Mesodermal cell (in vitro differentiated cells): ENCODE data around the gene AFM.
"Not testable (repeated sequence)": the region's sequence is repeated elsewhere in the genome, so short reads cannot be mapped to it uniquely, and the experiment has no call there.

Experiments
- H3K27ac ChIP-seq: 2 replicates; pipeline ENCODE4 v1.7.0; 2013; ENCODE audit warnings: mild to moderate bottlenecking, low read depth, low read length, moderate library complexity; ENCODE audit not compliant: severe bottlenecking
- H3K36me3 ChIP-seq: 2 replicates; pipeline ENCODE4 v1.7.1; 2013; ENCODE audit warnings: mild to moderate bottlenecking, low read length, moderate library complexity; ENCODE audit not compliant: control insufficient read depth, insufficient read depth
- H3K4me1 ChIP-seq: one replicate; pipeline ENCODE4 v1.7.1; 2013; ENCODE audit warnings: mild to moderate bottlenecking, low read length; ENCODE audit not compliant: insufficient read depth, control insufficient read depth, poor library complexity, severe bottlenecking
- H3K4me3 ChIP-seq: 2 replicates; pipeline ENCODE4 v1.7.0; 2013; ENCODE audit warnings: low read length, control low read depth, mild to moderate bottlenecking; ENCODE audit not compliant: insufficient read depth, poor library complexity, severe bottlenecking; ENCODE audit errors: extremely low read depth
- H3K9me3 ChIP-seq: 2 replicates; pipeline ENCODE4 v1.7.1; 2013; ENCODE audit warnings: mild to moderate bottlenecking, low read length, moderate library complexity; ENCODE audit not compliant: control insufficient read depth
- WGBS, 2 experiments: methylation state at CpG; one replicate each; pipeline ENCODE4 v1.1.5; 2013; ENCODE audit warnings: missing lambda C conversion rate in 2 of 2; ENCODE audit not compliant: insufficient coverage in 2 of 2; 5-methylcytosine and 5-hydroxymethylcytosine counted together

Gene AFM

DNA sequence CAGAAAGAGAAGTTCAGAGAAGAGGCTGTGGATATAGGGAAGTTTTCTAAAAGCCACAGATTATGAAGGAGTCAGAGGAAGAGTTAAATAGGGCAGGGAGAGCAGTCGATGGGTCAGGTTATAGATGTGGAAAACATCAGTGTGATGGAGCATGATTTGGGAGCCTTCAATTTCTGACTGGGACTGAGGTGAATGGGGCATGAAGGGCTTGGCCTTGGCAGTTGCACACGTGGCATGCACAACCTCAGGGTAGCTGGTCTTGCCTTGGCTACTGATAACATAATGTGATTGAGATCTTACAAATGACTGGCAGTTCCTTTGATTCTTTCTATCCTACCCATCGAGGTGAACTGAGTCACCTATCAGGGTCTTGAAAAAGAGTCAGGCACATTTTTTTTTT, 59.7 kb downstream of the AFM start:
- Histone ChIP-seq H3K4me1 (peaks cover 4% of the 10 kb centered on the region), H3K9me3 (no peaks in the 10 kb centered on the region), H3K36me3 (no peaks in the 10 kb centered on the region), H3K4me3 (no peak overlapping the region), H3K27ac (no peak overlapping the region)
- WGBS, 2 experiments, result 89 to 100% methylated on average over 2 of the region's 3 CpGs

DNA sequence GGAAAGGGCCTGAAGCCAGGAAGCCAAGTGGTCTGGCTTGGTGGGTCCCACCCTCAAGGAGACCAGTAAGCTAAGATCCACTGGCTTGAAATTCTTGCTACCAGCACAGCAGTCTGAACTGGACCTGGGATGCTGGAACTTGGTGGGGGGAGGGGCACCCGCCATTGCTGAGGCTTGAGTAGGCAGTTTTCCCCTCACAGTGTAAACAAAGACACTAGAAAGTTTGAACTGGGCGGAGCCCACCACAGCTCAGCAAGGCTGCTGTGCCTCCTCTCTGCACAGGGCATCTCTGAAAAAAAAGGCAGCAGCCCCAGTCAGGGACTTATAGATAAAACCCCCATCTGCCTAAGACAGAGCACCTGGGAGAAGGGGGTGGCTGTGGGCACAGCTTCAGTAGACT, 63.1 kb downstream of the AFM start:
- H3K4me3 ChIP-seq, result no peak overlapping the region
- no peak overlapping the region for H3K27ac ChIP-seq
- no peaks in the 10 kb centered on the region for H3K9me3 ChIP-seq
- 90% methylated on average over 2 of the region's 2 CpGs; no CpG with 5 or more reads in 1 of the 2 experiments for WGBS, 2 experiments
- H3K4me1 ChIP-seq, result peaks cover 4% of the 10 kb centered on the region
- no peaks in the 10 kb centered on the region for H3K36me3 ChIP-seq

DNA sequence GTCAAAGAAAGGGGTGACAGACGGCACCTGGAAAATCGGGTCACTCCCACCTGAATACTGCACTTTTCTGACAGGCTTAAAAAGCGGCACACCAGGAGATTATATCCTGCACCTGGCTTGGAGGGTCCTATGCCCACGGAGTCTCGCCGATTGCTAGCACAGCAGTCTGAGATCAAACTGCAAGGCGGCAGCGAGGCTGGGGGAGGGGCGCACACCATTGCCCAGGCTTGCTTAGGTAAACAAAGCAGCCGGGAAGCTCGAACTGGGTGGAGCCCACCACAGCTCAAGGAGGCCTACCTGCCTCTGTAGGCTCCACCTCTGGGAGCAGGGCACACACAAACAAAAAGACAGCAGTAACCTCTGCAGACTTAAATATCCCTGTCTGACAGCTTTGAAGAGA, 69.3 kb downstream of the AFM start:
- 92 to 94% methylated on average over 3 to 6 of the region's 11 CpGs for WGBS, 2 experiments
- H3K4me1 ChIP-seq, H3K4me3 ChIP-seq, H3K27ac ChIP-seq, H3K36me3 ChIP-seq, H3K9me3 ChIP-seq: not testable (repeated sequence)
